Activated T-helper 1 cell treated with anti-CD3 and anti-CD28 coated beads, Interleukin-12 subunit alpha, Interleukin-12 subunit beta, Interleukin-2, Interleukin-4 antibody, amounts not matched to agents 30 ng/mL and 10 ng/mL and 1 ng/mL, durations not matched to agents 14 hours and 24 hours and 36 hours (primary cell): ENCODE data around the gene MAEA. TPM values are rescaled to one million over a fixed set of nuclear protein-coding genes. Genes with fewer than 3 reads are reported as not detected.
"Not testable (repeated sequence)": the region's sequence is repeated elsewhere in the genome, so short reads cannot be mapped to it uniquely, and the experiment has no call there.

ENCODE experiments used
- DNase-seq: peaks from one replicate; pipeline ENCODE4 v3.0.0; 2021; ENCODE audit warnings: low spot score
- H3K27ac Mint-ChIP-seq: one replicate; pipeline ENCODE4 v1.8.0; 2021; ENCODE audit warnings: mild to moderate bottlenecking, mixed read lengths
- H3K27me3 Mint-ChIP-seq: one replicate; pipeline ENCODE4 v1.8.0; 2022; ENCODE audit warnings: mild to moderate bottlenecking, moderate library complexity, mixed read lengths; ENCODE audit not compliant: insufficient read depth
- H3K36me3 Mint-ChIP-seq: one replicate; pipeline ENCODE4 v1.8.0; 2021; ENCODE audit warnings: low read depth, mixed read lengths
- H3K4me1 Mint-ChIP-seq: one replicate; pipeline ENCODE4 v1.8.0; 2021; ENCODE audit warnings: low read depth, mixed read lengths
- H3K4me3 Mint-ChIP-seq: one replicate; pipeline ENCODE4 v1.8.0; 2021; ENCODE audit warnings: mild to moderate bottlenecking, moderate library complexity, mixed read lengths
- H3K9me3 Mint-ChIP-seq: one replicate; pipeline ENCODE4 v1.8.0; 2021; ENCODE audit warnings: mixed read lengths
- intact Hi-C: fragments of 100-400 bp; cut with micrococcal nuclease; formaldehyde crosslinking; loops from one replicate; pipeline ENCODE4 v1.15.1; 2024
- total RNA-seq: library from RNA; stranded (reverse); gene quantifications from 2 replicates; pipeline ENCODE4 v1.2.3, GENCODE V29; 2022

Gene MAEA
- total RNA-seq, 1 donor from 2014 or later = 67.1 TPM

DNA sequence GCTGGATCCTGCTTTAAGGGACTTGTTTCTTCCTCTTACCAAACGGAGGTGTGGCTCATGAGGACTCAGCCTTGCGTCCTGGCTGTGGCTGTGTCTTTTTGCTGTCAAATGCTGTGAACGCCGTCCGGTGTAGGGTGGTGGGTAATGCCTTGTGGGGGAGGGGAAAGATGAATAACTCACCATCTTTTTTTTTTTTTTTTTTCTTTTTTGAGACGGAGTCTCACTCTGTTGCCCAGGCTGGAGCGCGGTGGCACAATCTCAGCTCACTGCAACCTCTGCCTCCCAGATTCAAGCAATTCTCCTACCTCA is 3.0 kb downstream of the MAEA start:
- H3K27me3 Mint-ChIP-seq, H3K36me3 Mint-ChIP-seq, DNase-seq, intact Hi-C loops, H3K27ac Mint-ChIP-seq, H3K9me3 Mint-ChIP-seq, H3K4me3 Mint-ChIP-seq: not testable (repeated sequence)
- H3K4me1 Mint-ChIP-seq = peaks cover 32% of the 10 kb centered on the region

- no peaks in the 10 kb centered on the region for H3K27me3 Mint-ChIP-seq
- H3K36me3 Mint-ChIP-seq = peaks cover 5% of the 10 kb centered on the region
- no peak overlapping the region for H3K27ac Mint-ChIP-seq
- peaks cover 29% of the 10 kb centered on the region for H3K4me1 Mint-ChIP-seq
- intact Hi-C loops = no loop called here
- no peak for DNase-seq
- H3K9me3 Mint-ChIP-seq = no peaks in the 10 kb centered on the region
- H3K4me3 Mint-ChIP-seq = no peak overlapping the region
Measured at GRCh38 chr4:1293531-1293941, 3.8 kb downstream of the MAEA start.

DNA sequence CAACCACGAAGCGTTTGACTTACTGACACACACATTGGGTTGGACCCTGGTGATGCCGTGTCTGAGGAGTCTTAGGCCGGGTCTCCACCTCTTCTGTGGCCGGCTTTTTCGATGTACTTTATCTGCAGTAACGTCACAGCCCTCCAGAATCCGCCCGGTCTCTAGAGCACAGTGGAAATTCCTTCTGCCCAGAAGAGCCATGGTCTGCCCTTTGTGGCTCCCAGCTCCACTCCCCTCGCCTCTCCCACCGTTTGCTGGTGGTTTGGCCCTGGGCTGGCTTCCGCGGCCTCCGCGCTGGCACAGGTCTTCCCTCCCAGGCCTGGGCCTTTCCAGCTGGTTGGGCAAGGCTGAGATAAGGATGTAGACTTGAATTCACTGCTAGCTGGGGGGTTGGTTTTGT is 4.3 kb downstream of the MAEA start:
- Mint-ChIP-seq H3K4me1 (peaks cover 26% of the 10 kb centered on the region), H3K9me3 (no peaks in the 10 kb centered on the region), H3K27me3 (no peaks in the 10 kb centered on the region), H3K4me3 (no peak overlapping the region), H3K36me3 (peaks cover 7% of the 10 kb centered on the region), H3K27ac (no peak overlapping the region)
- DNase-seq = no peak
- intact Hi-C loops = no loop called here

GRCh38 chr4:1294424-1294823 is 4.7 kb downstream of the MAEA start:
- Mint-ChIP-seq H3K27ac (no peak overlapping the region), H3K9me3 (no peaks in the 10 kb centered on the region), H3K4me1 (peaks cover 26% of the 10 kb centered on the region), H3K36me3 (peaks cover 11% of the 10 kb centered on the region), H3K4me3 (no peak overlapping the region), H3K27me3 (no peaks in the 10 kb centered on the region)
- no peak for DNase-seq
- intact Hi-C loops = no loop called here

DNA sequence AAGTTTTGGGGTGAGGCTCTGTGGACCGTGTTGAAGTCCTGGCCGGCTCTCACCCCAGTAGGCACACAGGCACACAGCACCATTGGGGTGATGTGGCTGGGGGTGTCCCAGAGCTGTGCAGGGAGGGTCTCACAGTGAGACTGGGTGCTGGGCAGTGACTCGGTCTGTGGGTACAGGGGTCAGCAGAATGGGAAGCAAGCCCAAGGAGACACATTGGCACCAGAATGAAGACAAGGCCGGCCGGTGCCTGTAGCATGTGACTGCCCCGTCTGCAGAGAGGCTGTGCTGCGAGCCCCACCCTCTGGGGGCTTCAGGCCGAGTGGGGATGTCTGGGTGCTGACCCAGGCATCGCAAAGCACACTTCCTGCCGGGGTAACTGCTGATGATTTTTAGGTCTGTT is 5.2 kb downstream of the MAEA start:
- intact Hi-C loops = no loop called here
- Mint-ChIP-seq H3K4me3 (no peak overlapping the region), H3K27ac (peak overlapping the region; percentile 29), H3K36me3 (peaks cover 15% of the 10 kb centered on the region), H3K27me3 (no peaks in the 10 kb centered on the region), H3K9me3 (no peaks in the 10 kb centered on the region), H3K4me1 (peaks cover 26% of the 10 kb centered on the region)
- no peak for DNase-seq

DNA sequence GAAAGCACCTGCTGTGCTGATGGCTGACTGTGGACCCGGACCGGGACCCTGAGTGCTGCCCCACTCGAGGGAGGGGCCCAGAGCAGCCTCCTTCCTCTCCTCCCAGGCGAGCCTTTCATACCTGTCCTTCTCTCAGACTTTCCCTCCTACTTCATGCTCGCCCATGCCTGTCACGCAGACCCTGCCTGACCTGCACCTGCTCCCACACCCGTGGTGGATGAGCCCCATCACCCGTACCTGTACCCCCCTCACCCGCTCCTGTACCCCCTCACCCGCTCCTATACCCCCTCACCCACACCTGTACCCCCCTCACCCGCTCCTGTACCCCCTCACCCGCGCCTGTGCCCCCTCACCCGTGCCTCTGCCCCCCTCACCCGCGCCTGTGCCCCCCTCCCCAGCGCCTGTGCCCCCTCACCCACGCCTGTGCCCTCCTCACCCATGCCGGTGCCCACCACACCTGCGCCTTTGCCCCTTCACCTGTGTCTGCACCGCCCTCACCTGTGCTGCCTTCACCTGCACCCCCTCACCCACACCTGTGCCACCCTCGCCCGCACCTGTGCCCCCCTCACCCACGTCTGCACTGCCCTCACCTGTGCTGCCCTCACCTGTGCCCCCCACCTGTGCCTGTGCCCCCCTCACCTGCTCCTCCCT is 5.8 kb downstream of the MAEA start:
- intact Hi-C loops = no loop called here
- DNase-seq = no peak
- Mint-ChIP-seq H3K4me1 (peaks cover 23% of the 10 kb centered on the region), H3K36me3 (peaks cover 17% of the 10 kb centered on the region), H3K27ac (no peak overlapping the region), H3K4me3 (no peak overlapping the region), H3K27me3 (no peaks in the 10 kb centered on the region), H3K9me3 (no peaks in the 10 kb centered on the region)

DNA sequence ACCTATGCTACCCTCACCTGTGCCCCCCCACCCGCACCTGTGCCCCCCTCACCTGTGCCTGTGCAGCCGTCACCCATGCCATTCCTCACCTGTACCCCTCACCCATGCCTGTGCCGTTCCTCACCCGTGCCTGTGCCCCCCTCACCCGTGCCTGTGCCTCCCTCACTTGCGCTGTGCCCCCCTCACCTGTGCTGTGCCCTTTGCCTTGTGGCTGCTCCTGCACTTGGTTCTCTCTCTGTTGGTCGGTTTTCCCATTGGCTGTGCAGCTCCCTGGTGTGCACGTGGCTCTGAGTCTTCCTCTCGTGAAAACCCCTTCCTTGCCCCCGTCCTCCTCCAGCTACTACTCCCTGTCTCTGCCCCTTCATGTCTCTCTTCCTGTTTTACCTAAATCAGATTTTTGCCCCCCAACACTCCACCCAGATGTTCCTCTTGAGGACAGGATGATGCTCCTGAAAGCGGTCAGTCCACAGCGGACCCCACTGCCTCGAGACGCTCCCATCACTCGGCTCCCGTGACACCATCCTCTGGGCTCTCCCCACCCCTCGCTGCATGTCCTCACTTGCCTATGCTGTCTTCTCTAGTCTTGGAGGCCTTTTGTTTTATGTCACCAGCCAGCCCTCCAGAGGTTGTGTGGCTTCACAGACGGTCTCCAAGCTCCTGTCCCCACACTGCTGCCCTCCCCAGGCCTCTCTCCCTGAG is 6.8 kb downstream of the MAEA start:
- peaks cover 24% of the 10 kb centered on the region for H3K36me3 Mint-ChIP-seq

GRCh38 chr4:1297023-1297395 is 7.3 kb downstream of the MAEA start:
- H3K36me3 Mint-ChIP-seq = peaks cover 24% of the 10 kb centered on the region
- H3K4me1 Mint-ChIP-seq = peaks cover 14% of the 10 kb centered on the region
- H3K9me3 Mint-ChIP-seq = no peaks in the 10 kb centered on the region
- no peak for DNase-seq
- no peaks in the 10 kb centered on the region for H3K27me3 Mint-ChIP-seq
- intact Hi-C loops = no loop called here
- no peak overlapping the region for H3K4me3 Mint-ChIP-seq
- H3K27ac Mint-ChIP-seq = no peak overlapping the region

More for the DNA sequence above, 6.8 kb downstream of the MAEA start:
- Mint-ChIP-seq H3K4me3 (no peak overlapping the region), H3K27me3 (no peaks in the 10 kb centered on the region), H3K9me3 (no peaks in the 10 kb centered on the region), H3K27ac (no peak overlapping the region), H3K4me1 (peaks cover 19% of the 10 kb centered on the region)
- DNase-seq = no peak
- intact Hi-C loops = no loop called here

DNA sequence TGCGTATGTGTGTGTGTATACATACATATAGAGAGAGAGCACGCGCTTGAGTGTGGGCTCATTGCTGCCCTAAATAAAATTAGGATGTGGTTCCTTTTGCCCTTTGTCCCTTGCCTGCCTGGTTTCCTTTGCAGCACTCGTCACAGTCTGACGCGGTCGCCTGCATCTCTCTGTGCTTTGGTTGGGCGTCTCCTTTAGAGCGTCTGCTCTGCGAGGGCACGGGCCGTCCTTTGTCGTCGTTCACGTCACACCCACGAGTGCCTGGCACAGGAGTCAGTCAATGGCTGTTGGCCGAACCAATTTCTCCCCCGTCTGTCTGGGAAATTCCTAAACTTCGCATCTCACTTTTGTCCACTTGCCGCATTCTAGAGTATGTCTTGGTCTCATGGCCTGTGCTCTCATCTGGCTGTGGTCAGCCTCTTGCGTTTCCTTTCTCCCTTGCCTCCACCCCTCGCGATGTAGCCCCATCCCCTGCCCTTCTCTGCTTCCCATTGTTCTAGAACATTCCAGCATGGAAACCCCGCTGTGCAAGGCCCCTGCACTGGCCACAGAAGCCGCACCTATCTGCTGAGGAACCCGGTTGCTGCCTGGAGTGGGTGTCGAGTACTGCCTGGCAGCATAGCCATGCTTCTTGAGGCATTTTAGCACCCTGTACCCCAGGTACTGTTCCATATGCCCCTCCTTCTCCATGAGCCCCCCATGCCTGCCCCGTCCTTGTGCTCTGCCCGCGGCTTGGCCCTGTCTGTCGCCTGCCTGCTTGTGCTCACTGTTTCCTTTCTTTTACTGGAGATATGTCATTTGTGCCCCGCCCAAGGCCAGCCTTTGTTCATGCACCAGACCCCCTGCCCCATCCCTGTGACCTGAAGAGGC is 8.0 kb downstream of the MAEA start:
- Mint-ChIP-seq H3K9me3 (no peaks in the 10 kb centered on the region), H3K4me3 (no peak overlapping the region), H3K36me3 (peaks cover 24% of the 10 kb centered on the region), H3K27ac (no peak overlapping the region), H3K27me3 (no peaks in the 10 kb centered on the region), H3K4me1 (peaks cover 7% of the 10 kb centered on the region)
- no peak for DNase-seq
- intact Hi-C loops = no loop called here

GRCh38 chr4:1298461-1298860 is 8.8 kb downstream of the MAEA start:
- H3K27ac Mint-ChIP-seq = no peak overlapping the region
- H3K9me3 Mint-ChIP-seq = no peaks in the 10 kb centered on the region
- peaks cover 5% of the 10 kb centered on the region for H3K4me1 Mint-ChIP-seq
- H3K27me3 Mint-ChIP-seq = no peaks in the 10 kb centered on the region
- H3K36me3 Mint-ChIP-seq = peaks cover 24% of the 10 kb centered on the region
- intact Hi-C loops = no loop called here
- no peak overlapping the region for H3K4me3 Mint-ChIP-seq
- DNase-seq = no peak

GRCh38 chr4:1299301-1299860 is 9.7 kb downstream of the MAEA start:
- intact Hi-C loops = no loop called here
- H3K27ac Mint-ChIP-seq = no peak overlapping the region
- DNase-seq = no peak
- H3K4me1 Mint-ChIP-seq = peaks cover 5% of the 10 kb centered on the region
- peaks cover 24% of the 10 kb centered on the region for H3K36me3 Mint-ChIP-seq
- no peaks in the 10 kb centered on the region for H3K9me3 Mint-ChIP-seq
- no peaks in the 10 kb centered on the region for H3K27me3 Mint-ChIP-seq
- H3K4me3 Mint-ChIP-seq = no peak overlapping the region

- H3K4me1 Mint-ChIP-seq = peaks cover 15% of the 10 kb centered on the region
Measured at GRCh38 chr4:1300466-1301455, 11.1 kb downstream of the MAEA start.

More at GRCh38 chr4:1300466-1301455, 11.1 kb downstream of the MAEA start:
- intact Hi-C loops = no loop called here
- DNase-seq = no peak
- Mint-ChIP-seq H3K36me3 (peaks cover 31% of the 10 kb centered on the region), H3K27me3 (no peaks in the 10 kb centered on the region), H3K9me3 (no peaks in the 10 kb centered on the region), H3K4me3 (no peak overlapping the region), H3K27ac (peak overlapping the region; percentile 49)
